Measurements from ENCODE around the gene EDDM13. TPM values are rescaled to one million over a fixed set of nuclear protein-coding genes. Genes with fewer than 3 reads are reported as not detected.

The EDDM13 gene
- total and polyA plus RNA-seq, 2 of the 13 experiments (the other 11 are each of a cell fraction or from before 2014, with no cell fraction given) = not detected

DNA sequence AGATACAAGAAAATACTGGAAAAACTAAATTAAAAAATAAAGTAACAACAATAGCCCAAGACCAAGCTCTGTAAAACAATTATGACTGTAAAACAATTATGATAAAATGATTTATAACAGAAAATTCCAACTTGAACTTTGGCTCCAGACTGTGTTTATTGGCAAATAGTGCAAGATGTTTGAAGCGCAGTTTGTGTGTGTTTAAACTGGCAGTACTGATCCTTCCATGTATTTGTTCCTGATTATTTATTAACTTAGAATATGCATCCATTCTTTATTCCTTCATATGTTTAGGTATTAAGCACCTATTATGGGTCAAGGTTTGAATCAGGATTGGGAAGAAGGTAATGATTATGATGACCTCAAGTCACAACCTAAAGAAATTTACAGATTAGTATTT lies 83.0 kb downstream of the EDDM13 start (continued):
- TF ChIP-seq ATF6 (CRISPR knock-in tag; conservative IDR thresholded peaks at IDR 0.05) = no peak

DNA sequence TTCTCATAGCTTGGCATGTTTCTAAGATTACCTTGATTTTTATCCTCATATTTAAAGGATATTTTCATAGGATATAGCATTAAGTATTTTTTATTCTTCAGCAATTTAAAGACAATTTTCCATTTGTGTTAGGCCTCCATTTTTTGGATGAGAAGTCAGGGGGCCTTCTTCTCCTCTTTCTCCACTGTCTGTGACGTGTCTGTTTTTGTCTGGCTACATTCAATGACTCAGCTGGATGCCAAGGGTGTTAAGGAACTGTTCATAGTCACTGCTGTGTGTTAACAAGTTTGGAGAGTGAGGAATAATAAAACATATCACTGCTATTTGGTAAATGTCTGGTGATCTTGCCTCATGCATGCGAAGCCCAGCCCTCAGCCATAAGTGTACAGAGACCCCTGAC lies 84.4 kb downstream of the EDDM13 start:
- peaks cover 30% of the 10 kb centered on the region for H3K9me3 ChIP-seq (ENCODE audit: low read length)
- WGBS (ENCODE audit: low lambda C conversion rate) = 59% methylated on average over 2 of the region's 2 CpGs
- H3K27me3 ChIP-seq (ENCODE audit: control insufficient read depth in 1 of 2, insufficient read depth in 2 of 2, low read length in 2 of 2) = no peaks in the 10 kb centered on the region

More for the DNA sequence above, 84.4 kb downstream of the EDDM13 start:
- no peaks in the 10 kb centered on the region for H3K79me2 ChIP-seq (ENCODE audit: insufficient read depth, low read length)
- H3K4me1 ChIP-seq (ENCODE audit: insufficient read depth, low read length) = peaks cover 42% of the 10 kb centered on the region
- H3K36me3 ChIP-seq (replicated peaks in 1 of 2; ENCODE audit: control insufficient read depth in 1 of 2, insufficient read depth in 2 of 2, low read length in 2 of 2) = no peaks in the 10 kb centered on the region
- no peak overlapping the region for H3K9ac ChIP-seq (ENCODE audit: insufficient read depth, low read depth, low read length)
- no peak overlapping the region for H2AFZ ChIP-seq (ENCODE audit: low read length)
- H3K4me3 ChIP-seq (replicated peaks in 1 of 3; ENCODE audit: insufficient read depth in 1 of 3, low read depth in 2 of 3, low read length in 3 of 3) = no peak overlapping the region
- H3K4me2 ChIP-seq (ENCODE audit: low read depth, low read length) = no peak overlapping the region
- TF ChIP-seq HMGXB3 (CRISPR knock-in tag; IDR thresholded peaks at IDR 0.05; ENCODE audit: borderline replicate concordance) (no peak), ZNF232 (CRISPR knock-in tag; IDR thresholded peaks at IDR 0.05; ENCODE audit: borderline replicate concordance) (no peak), PHF20 (CRISPR knock-in tag; IDR thresholded peaks at IDR 0.05) (no peak), ZNF317 (CRISPR knock-in tag; IDR thresholded peaks at IDR 0.05) (peak; percentile 77), ZNF740 (CRISPR knock-in tag; IDR thresholded peaks at IDR 0.05) (no peak)
- intact Hi-C loops (cut with micrococcal nuclease; ENCODE audit: unreplicated experiment) (no loop called here), in situ Hi-C loops (cut with HindIII; ENCODE audit: extremely low pct_ligation_motif_present, low pct_unique_long_range_greater_than_20kb) (no loop called here)
- CTCF ChIA-PET (ENCODE audit: low intra/inter-chr PET ratio, low total read pairs) = no interaction called here
- FAIRE-seq (no peak), DNase-seq (ENCODE audit: low spot score) (no peak), ATAC-seq (no peak)
- H4K20me1 ChIP-seq (ENCODE audit: insufficient read depth, low read length) = no peaks in the 10 kb centered on the region
- BruUV-seq (replicated peaks) = no TSS peak
- POLR2A ChIA-PET = interaction anchor here (1.8 kb wide), 1 partner anchor 11 kb away, joined by 13 read pairs; no protein-coding TSS in a partner anchor
- H3K27ac ChIP-seq (ENCODE audit: extremely low read length, insufficient read depth, low read length) = no peak overlapping the region

Small RNA genes within 50 kb of the gene (small RNA-seq; reads per million reads assigned to genes)
- gene RF00019 (ENCODE audit: insufficient read depth in 2 of 3, insufficient read length in 3 of 3, low read depth in 2 of 3, low replicate concordance in 1 of 3) = 0 reads per million in 3 experiments

Other genes with a start within 250 kb of the EDDM13 start
- 35.6 and 42.8 TPM in 2 replicates for gene ZNF787, start 151.5 kb upstream of the EDDM13 start, total RNA-seq (2016; rRNA removed; fragmentation: Illumina TruSeq; extraction: Trizol)
- 15.1 and 23.1 TPM in 2 replicates for gene ZNF787, start 151.5 kb upstream of the EDDM13 start, polyA plus RNA-seq (2011; rRNA removed)
- 24.4 and 30.3 TPM in 2 replicates for gene ZNF444, start 131.5 kb upstream of the EDDM13 start, total RNA-seq (2016; rRNA removed; fragmentation: Illumina TruSeq; extraction: Trizol)
- 27.4 and 34.2 TPM in 2 replicates for gene ZNF444, start 131.5 kb upstream of the EDDM13 start, polyA plus RNA-seq (2011; rRNA removed)
- gene GALP, start 96.7 kb upstream of the EDDM13 start, total RNA-seq (2016; rRNA removed; fragmentation: Illumina TruSeq; extraction: Trizol) = not detected in 2 replicates
- gene GALP, start 96.7 kb upstream of the EDDM13 start, polyA plus RNA-seq (2011; rRNA removed) = not detected in 2 replicates
- gene ZSCAN5B, start 75.0 kb upstream of the EDDM13 start, total RNA-seq (2016; rRNA removed; fragmentation: Illumina TruSeq; extraction: Trizol) = not detected in 2 replicates
- not detected in 2 replicates for gene ZSCAN5B, start 75.0 kb upstream of the EDDM13 start, polyA plus RNA-seq (2011; rRNA removed)
- not detected in 2 replicates for gene ZSCAN5C, start 70.5 kb upstream of the EDDM13 start, total RNA-seq (2016; rRNA removed; fragmentation: Illumina TruSeq; extraction: Trizol)
- gene ZSCAN5C, start 70.5 kb upstream of the EDDM13 start, polyA plus RNA-seq (2011; rRNA removed) = not detected in 2 replicates
- gene ZSCAN5A, start 42.1 kb downstream of the EDDM13 start, total RNA-seq (2016; rRNA removed; fragmentation: Illumina TruSeq; extraction: Trizol) = 17.8 and 23.7 TPM in 2 replicates
- 9.5 and 11.5 TPM in 2 replicates for gene ZSCAN5A, start 42.1 kb downstream of the EDDM13 start, polyA plus RNA-seq (2011; rRNA removed)
- gene ZNF582, start 120.8 kb downstream of the EDDM13 start, total RNA-seq (2016; rRNA removed; fragmentation: Illumina TruSeq; extraction: Trizol) = 1.6 and 2.4 TPM in 2 replicates
- 0.83 and 1.1 TPM in 2 replicates for gene ZNF582, start 120.8 kb downstream of the EDDM13 start, polyA plus RNA-seq (2011; rRNA removed)
- gene ZNF583, start 131.6 kb downstream of the EDDM13 start, total RNA-seq (2016; rRNA removed; fragmentation: Illumina TruSeq; extraction: Trizol) = 5.3 and 5.9 TPM in 2 replicates
- 0.65 and 0.99 TPM in 2 replicates for gene ZNF583, start 131.6 kb downstream of the EDDM13 start, polyA plus RNA-seq (2011; rRNA removed)
- not detected in 2 replicates for gene ZNF667, start 204.6 kb downstream of the EDDM13 start, total RNA-seq (2016; rRNA removed; fragmentation: Illumina TruSeq; extraction: Trizol)
- not detected in 2 replicates for gene ZNF667, start 204.6 kb downstream of the EDDM13 start, polyA plus RNA-seq (2011; rRNA removed)
- gene ZNF471, start 235.1 kb downstream of the EDDM13 start, total RNA-seq (2016; rRNA removed; fragmentation: Illumina TruSeq; extraction: Trizol) = not detected in 2 replicates
- gene ZNF471, start 235.1 kb downstream of the EDDM13 start, polyA plus RNA-seq (2011; rRNA removed) = not detected in 2 replicates